ENCODE results near the gene MISP3.

The MISP3 gene

GRCh38 chr19:14054099-14054498 is 18.5 kb upstream of the MISP3 start:
- DNase-seq = no peak

GRCh38 chr19:14054721-14055120 is 17.9 kb upstream of the MISP3 start:
- DNase-seq = no peak

- no peak for DNase-seq
Observed at GRCh38 chr19:14055396-14055795, 17.2 kb upstream of the MISP3 start.

DNA sequence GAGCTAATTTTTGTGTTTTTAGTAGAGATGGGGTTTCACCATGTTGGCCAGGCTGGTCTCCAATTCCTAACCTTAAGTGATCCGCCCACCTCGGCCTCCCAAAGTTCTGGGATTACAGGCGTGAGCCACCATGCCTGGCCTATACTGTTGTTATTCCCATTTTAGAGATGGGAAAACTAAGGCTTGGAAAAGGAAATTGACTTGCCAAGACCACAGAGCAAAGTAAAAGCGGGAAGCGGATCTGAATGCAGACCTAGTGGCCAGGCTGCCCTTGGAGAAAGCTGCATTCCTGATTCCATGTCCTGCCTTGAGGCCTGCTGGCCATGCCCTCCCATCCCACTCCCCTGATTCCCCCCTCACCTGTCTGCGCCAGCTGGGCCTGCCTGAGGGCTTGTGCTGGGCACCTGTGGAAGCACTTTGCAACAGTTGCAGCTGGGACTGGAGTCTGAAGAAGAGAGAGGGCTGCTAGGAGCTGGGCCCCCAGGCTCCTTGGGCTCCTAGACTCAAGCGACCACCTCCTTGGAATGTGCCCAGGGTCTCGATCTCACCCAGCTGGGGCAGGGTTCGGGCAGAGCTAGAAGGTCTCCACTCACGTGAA is 16.4 kb upstream of the MISP3 start:
- no peak for DNase-seq

GRCh38 chr19:14056741-14057356 is 15.7 kb upstream of the MISP3 start:
- no peak for DNase-seq

GRCh38 chr19:14058182-14059092 is 14.1 kb upstream of the MISP3 start:
- no peak for DNase-seq

- DNase-seq = peak; percentile 53
Observed at GRCh38 chr19:14059093-14059480, 13.5 kb upstream of the MISP3 start.

DNA sequence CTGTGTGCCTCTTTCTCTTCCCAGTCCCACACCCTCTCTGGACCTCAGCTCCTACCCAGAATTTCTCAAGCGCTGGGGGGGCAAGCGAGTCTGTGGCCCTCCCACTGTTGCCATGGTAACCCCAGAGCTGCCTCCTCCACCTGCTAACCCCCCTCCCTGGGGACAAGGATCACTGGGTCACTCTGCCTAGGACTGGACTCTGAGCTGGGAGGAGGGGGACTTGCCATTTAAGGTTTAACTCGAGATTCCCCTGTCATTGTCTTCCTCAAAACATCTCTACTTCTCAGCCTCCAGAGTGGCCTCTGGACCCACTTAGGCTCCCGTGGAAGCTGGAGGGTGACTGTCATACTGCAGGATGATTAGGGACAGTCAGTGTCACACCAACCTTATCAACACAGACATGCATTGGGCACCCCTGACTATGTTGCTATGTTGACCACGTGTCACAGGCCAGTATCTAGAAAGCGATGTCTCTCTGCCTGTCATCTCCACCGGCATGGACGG is 12.9 kb upstream of the MISP3 start:
- no peak for DNase-seq

- DNase-seq = no peak
Observed at GRCh38 chr19:14061081-14061749, 11.4 kb upstream of the MISP3 start.

GRCh38 chr19:14061751-14062557 is 10.6 kb upstream of the MISP3 start, which contains the start of gene PALM3:
TSS of gene PALM3 (minus strand) at chr19:14062076. CDS start at chr19:14061980, 96 bp downstream.
- no peak for DNase-seq

DNA sequence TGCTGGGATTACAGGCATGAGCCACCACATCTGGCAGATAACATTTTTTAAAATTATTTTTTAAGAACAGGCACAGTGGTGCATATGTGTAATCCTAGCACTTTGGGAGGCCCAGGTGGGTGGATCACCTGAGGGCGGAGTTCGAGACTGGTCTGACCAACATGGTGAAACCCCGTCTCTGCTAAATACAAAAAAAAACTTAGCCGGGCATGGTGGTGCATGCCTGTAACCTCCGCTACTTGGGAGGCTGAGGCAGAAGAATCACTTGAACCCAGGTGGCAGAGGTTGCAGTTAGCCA is 10.1 kb upstream of the MISP3 start:
- DNase-seq = no peak

DNA sequence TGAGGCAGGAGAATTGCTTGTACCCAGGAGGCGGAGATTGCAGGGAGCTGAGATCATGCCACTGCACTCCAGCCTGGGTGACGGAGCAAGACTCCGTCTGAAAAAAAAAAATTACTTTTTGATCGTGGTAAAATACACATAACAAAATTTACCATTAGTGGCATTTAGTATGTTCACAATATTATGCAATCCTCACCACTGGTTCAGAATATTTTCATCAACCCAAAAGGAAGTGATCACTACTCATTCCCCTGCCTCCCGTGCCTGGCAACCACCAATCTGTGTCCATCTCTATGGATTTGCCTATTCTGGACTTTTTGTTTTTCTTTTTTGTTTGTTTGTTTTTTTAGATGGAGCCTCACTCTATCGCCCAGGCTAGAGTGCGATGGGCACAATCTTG is 9.5 kb upstream of the MISP3 start:
- no peak for DNase-seq

- no peak for DNase-seq
Observed at GRCh38 chr19:14066134-14066533, 6.5 kb upstream of the MISP3 start.

DNA sequence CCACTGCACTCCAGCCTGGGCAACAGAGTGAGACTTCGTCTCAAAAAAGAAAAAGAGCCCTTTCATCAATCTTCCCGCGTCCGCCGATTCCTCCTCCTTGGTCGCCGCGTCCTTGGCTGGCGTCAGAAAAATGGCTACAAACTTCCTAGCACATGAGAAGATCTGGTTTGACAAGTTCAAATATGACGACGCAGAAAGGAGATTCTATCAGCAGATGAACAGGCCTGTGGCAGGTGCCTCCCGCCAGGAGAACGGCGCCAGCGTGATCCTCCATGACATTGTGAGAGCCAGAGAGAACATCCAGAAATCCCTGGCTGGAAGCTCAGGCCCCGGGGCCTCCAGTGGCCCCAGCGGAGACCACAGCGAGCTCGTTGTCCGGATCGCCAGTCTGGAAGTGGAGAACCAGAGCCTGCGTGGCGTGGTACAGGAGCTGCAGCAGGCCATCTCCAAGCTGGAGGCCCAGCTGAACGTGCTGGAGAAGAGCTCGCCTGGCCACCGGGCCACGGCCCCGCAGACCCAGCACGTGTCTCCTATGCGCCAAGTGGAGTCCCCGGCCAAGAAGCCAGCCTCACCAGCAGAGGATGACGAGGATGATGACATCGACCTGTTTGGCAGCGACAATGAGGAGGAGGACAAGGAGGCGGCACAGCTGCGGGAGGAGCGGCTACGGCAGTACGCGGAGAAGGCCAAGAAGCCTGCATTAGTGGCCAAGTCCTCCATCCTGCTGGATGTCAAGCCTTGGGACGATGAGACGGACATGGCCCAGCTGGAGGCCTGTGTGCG is 2.1 kb upstream of the MISP3 start:
- no peak for DNase-seq

DNA sequence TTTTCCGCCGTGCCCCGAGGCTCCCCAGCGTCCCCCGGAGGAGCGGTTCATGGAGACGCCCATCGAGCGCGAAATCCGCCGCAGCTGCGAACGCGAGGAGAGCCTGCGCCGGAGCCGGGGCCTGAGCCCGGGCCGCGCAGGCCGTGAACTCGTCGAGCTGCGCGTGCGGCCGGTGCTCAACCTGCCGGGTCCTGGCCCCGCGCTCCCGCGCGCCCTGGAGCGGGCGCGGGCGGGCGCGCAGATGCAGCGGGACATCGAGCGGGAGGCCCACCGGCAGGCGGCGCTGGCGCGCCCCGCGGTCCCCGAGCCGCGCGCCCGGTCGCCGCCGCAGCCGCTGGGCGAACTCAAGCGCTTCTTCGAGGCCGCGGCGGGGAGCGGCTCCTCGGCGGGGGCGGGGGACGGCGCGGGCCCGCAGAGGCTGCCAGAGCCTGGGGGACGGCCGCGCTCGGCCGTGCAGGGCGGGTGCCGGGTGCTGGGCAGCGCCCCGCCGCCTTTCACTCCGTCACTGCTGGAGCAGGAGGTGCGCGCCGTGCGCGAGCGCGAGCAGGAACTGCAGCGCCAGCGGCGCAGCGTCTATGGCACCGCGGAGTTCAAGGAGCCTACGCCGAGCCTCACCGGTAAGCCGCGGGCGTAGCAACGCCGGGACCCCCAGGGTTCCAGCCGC is 807 bp downstream of the MISP3 start:
- peak; percentile 78 for DNase-seq

GRCh38 chr19:14073925-14074838 is 1.6 kb downstream of the MISP3 start:
- peak; percentile 22 for DNase-seq

DNA sequence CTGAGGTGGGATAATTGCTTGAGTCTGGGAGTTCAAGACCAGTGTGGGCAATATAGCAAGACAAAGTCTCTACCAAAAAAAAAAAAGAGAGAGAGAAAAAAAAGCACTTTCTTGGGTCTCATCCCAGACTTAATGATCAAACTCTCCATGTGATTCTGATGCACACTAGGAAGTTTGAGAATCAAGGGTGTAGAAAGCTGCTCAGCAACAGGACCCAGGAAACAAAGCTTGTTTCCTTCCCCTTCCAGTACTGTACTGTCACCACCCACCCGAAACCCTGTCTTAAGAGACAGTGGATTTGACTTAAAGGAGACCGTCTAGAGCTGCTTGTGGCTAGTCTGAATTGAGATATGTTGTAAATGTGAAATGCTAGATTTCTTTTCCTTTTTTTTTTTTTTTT is 5.8 kb downstream of the MISP3 start:
- DNase-seq = no peak

GRCh38 chr19:14080887-14081796 is 8.6 kb downstream of the MISP3 start:
- peak; percentile 100 for DNase-seq

Measured in CD4-positive, alpha-beta T cell treated with Interleukin-17A for 1 hour (primary cell).